ENCODE measurements around the gene PBOV1. TPM values are rescaled to one million over a fixed set of nuclear protein-coding genes. Genes with fewer than 3 reads are reported as not detected.

Gene PBOV1
- total RNA-seq, 5 donors from 2014 or later (not counting 1 experiment from before 2014, with no cell fraction given): not detected

GRCh38 chr6:138204792-138205384 is 13.4 kb downstream of the PBOV1 start:
- no peaks in the 10 kb centered on the region for H3K9me3 Mint-ChIP-seq
- POLR2A ChIA-PET: no interaction called here

DNA sequence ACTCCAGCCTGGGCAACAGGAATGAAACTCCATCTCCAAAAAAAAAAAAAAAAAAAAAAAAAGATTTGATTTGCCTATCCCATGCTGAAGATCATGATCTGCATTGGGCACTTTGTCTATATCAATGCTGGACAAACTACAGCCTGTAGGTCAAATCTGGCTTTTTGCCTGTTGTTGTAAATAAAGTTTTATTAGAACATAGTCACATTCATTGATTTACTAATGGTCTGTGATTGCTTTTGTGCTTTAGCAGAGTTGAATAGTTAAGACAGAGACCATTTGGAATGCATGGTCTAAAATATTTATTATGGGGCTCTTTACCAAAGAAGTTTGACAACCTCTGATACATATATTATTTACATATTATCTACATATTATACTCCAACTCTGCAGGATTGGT is 14.0 kb downstream of the PBOV1 start:
- Mint-ChIP-seq H3K27ac (no peak overlapping the region), H3K9me3 (no peaks in the 10 kb centered on the region), H3K4me1 (no peaks in the 10 kb centered on the region), H3K36me3 (no peaks in the 10 kb centered on the region), H3K4me3 (no peak overlapping the region), H3K27me3 (peaks cover 19 to 23% of the 10 kb centered on the region in 2 donors)
- Histone ChIP-seq H3K4me1 (ENCODE audit: control insufficient read depth in 1 of 2, extremely low read depth in 1 of 2, insufficient read depth in 2 of 2, low read length in 2 of 2) (no peaks in the 10 kb centered on the region), H3K9me3 (no peaks in the 10 kb centered on the region), H3K36me3 (ENCODE audit: control insufficient read depth in 2 of 2, extremely low read depth in 1 of 2, insufficient read depth in 1 of 2, low read length in 1 of 2) (no peaks in the 10 kb centered on the region), H3K27ac (ENCODE audit: low read length) (no peak overlapping the region), H3K4me3 (ENCODE audit: control insufficient read depth in 1 of 2, extremely low read depth in 1 of 2, low read length in 1 of 2) (no peak overlapping the region), H3K27me3 (replicated peaks in 1 of 2; ENCODE audit: control insufficient read depth in 2 of 2, extremely low read depth in 1 of 2, insufficient read depth in 2 of 2, low read length in 1 of 2) (peaks cover 3 to 5% of the 10 kb centered on the region in 2 experiments)
- no peak for ATAC-seq (replicated peaks in 1 of 4)
- no peak for DNase-seq
- POLR2A ChIA-PET: no interaction called here
- CTCF ChIA-PET: no interaction called here

More at GRCh38 chr6:138204792-138205384, 13.4 kb downstream of the PBOV1 start:
- no peaks in the 10 kb centered on the region for H3K4me1 Mint-ChIP-seq
- no peak overlapping the region for H3K4me3 Mint-ChIP-seq
- no peaks in the 10 kb centered on the region for H3K36me3 Mint-ChIP-seq
- H3K27ac ChIP-seq (ENCODE audit: low read length): no peak overlapping the region
- H3K4me3 ChIP-seq (ENCODE audit: control insufficient read depth in 1 of 2, extremely low read depth in 1 of 2, low read length in 1 of 2): no peak overlapping the region
- CTCF ChIA-PET: no interaction called here
- H3K27ac Mint-ChIP-seq: no peak overlapping the region
- peaks cover 16 to 26% of the 10 kb centered on the region in 2 donors for H3K27me3 Mint-ChIP-seq
- no peak for ATAC-seq (replicated peaks in 1 of 4)
- DNase-seq: no peak
- peaks cover 3 to 5% of the 10 kb centered on the region in 2 experiments for H3K27me3 ChIP-seq (replicated peaks in 1 of 2; ENCODE audit: control insufficient read depth in 2 of 2, extremely low read depth in 1 of 2, insufficient read depth in 2 of 2, low read length in 1 of 2)
- 64% methylated on average over 2 of the region's 4 CpGs for WGBS (ENCODE audit: insufficient coverage)
- no peaks in the 10 kb centered on the region for H3K9me3 ChIP-seq
- H3K4me1 ChIP-seq (ENCODE audit: control insufficient read depth in 1 of 2, extremely low read depth in 1 of 2, insufficient read depth in 2 of 2, low read length in 2 of 2): no peaks in the 10 kb centered on the region
- H3K36me3 ChIP-seq (ENCODE audit: control insufficient read depth in 2 of 2, extremely low read depth in 1 of 2, insufficient read depth in 1 of 2, low read length in 1 of 2): no peaks in the 10 kb centered on the region

GRCh38 chr6:138203315-138203714 is 15.0 kb downstream of the PBOV1 start:
- Histone ChIP-seq H3K9me3 (no peaks in the 10 kb centered on the region), H3K27me3 (replicated peaks in 1 of 2; ENCODE audit: control insufficient read depth in 2 of 2, extremely low read depth in 1 of 2, insufficient read depth in 2 of 2, low read length in 1 of 2) (peaks cover 3 to 5% of the 10 kb centered on the region in 2 experiments), H3K4me1 (ENCODE audit: control insufficient read depth in 1 of 2, extremely low read depth in 1 of 2, insufficient read depth in 2 of 2, low read length in 2 of 2) (no peaks in the 10 kb centered on the region), H3K36me3 (ENCODE audit: control insufficient read depth in 2 of 2, extremely low read depth in 1 of 2, insufficient read depth in 1 of 2, low read length in 1 of 2) (no peaks in the 10 kb centered on the region), H3K4me3 (ENCODE audit: control insufficient read depth in 1 of 2, extremely low read depth in 1 of 2, low read length in 1 of 2) (no peak overlapping the region), H3K27ac (ENCODE audit: low read length) (no peak overlapping the region)
- H3K27ac Mint-ChIP-seq: no peak overlapping the region
- no peak for ATAC-seq (replicated peaks in 1 of 4)
- CTCF ChIA-PET: no interaction called here
- H3K36me3 Mint-ChIP-seq: no peaks in the 10 kb centered on the region
- H3K4me3 Mint-ChIP-seq: no peak overlapping the region
- no peaks in the 10 kb centered on the region for H3K4me1 Mint-ChIP-seq
- POLR2A ChIA-PET: no interaction called here
- WGBS (ENCODE audit: insufficient coverage): 62% methylated on average over 1 of the region's 2 CpGs
- no peaks in the 10 kb centered on the region for H3K9me3 Mint-ChIP-seq
- peaks cover 15 to 26% of the 10 kb centered on the region in 2 donors for H3K27me3 Mint-ChIP-seq
- no peak for DNase-seq

DNA sequence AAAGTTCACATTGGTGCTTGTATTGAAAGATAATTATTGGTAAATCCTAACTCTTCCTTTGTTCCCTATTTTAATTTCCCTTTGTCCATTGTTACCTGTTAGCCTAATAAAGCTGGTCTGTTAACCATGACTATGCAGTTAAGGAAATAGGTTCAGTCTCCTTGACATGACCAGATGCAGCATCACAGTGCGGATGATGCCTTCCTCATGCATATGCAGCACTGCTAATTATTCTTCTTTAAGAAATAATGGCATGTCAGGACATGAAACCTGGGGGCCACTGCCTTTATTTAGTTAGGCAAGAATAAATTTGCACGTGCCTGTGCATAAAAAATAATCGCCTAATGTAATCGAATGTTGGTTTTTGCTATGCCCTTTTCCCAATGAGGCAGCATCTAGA is 16.5 kb downstream of the PBOV1 start:
- ChIA-PET POLR2A (no interaction called here), CTCF (no interaction called here)
- Histone ChIP-seq H3K36me3 (ENCODE audit: control insufficient read depth in 2 of 2, extremely low read depth in 1 of 2, insufficient read depth in 1 of 2, low read length in 1 of 2) (no peaks in the 10 kb centered on the region), H3K27me3 (replicated peaks in 1 of 2; ENCODE audit: control insufficient read depth in 2 of 2, extremely low read depth in 1 of 2, insufficient read depth in 2 of 2, low read length in 1 of 2) (peaks cover 3 to 5% of the 10 kb centered on the region in 2 experiments), H3K4me3 (ENCODE audit: control insufficient read depth in 1 of 2, extremely low read depth in 1 of 2, low read length in 1 of 2) (no peak overlapping the region), H3K9me3 (no peaks in the 10 kb centered on the region), H3K27ac (ENCODE audit: low read length) (no peak overlapping the region), H3K4me1 (ENCODE audit: control insufficient read depth in 1 of 2, extremely low read depth in 1 of 2, insufficient read depth in 2 of 2, low read length in 2 of 2) (no peaks in the 10 kb centered on the region)
- Mint-ChIP-seq H3K27ac (no peak overlapping the region), H3K9me3 (no peaks in the 10 kb centered on the region), H3K27me3 (peaks cover 12 to 26% of the 10 kb centered on the region in 2 donors), H3K4me1 (no peaks in the 10 kb centered on the region), H3K36me3 (no peaks in the 10 kb centered on the region), H3K4me3 (no peak overlapping the region)
- DNase-seq (no peak), ATAC-seq (replicated peaks in 1 of 4) (no peak)
- 86% methylated on average over 3 of the region's 4 CpGs for WGBS (ENCODE audit: insufficient coverage)

DNA sequence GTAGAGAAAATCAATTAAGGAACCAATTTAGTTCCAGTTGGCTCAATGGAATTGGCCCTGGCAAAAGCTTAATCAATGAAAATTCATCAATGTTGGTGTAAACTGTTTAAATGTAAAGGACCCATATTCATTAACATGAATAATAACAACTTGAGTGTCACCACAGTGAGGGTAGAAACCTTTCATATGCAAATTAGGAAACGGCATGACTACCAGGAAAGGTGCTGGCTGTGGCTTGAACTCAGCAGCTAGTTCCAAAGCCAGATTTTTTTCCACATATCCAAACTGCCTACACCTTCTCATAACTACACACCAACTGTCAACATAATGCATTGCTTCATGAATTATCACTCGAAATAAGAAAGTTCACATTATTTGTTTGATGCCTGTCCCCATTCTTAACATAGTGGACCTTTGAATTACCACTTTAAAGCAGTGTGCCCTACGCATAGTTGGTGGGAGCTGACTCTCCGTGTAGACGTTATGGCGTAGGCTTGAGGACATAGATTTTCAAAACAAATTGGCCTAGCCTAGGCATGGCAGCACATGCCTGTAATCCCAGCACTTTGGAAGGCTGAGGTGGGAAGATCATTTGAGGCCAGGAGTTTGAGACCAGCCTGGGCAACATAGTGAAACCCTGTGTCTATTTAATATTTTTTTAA is 19.7 kb downstream of the PBOV1 start:
- peaks cover 0 to 1% of the 10 kb centered on the region in 2 experiments for H3K27me3 ChIP-seq (replicated peaks in 1 of 2; ENCODE audit: control insufficient read depth in 2 of 2, extremely low read depth in 1 of 2, insufficient read depth in 2 of 2, low read length in 1 of 2)
- no peak overlapping the region for H3K27ac ChIP-seq (ENCODE audit: low read length)
- H3K9me3 Mint-ChIP-seq: no peaks in the 10 kb centered on the region
- H3K4me1 Mint-ChIP-seq: no peaks in the 10 kb centered on the region
- H3K36me3 Mint-ChIP-seq: no peaks in the 10 kb centered on the region
- POLR2A ChIA-PET: no interaction called here
- H3K36me3 ChIP-seq (ENCODE audit: control insufficient read depth in 2 of 2, extremely low read depth in 1 of 2, insufficient read depth in 1 of 2, low read length in 1 of 2): no peaks in the 10 kb centered on the region
- H3K4me3 Mint-ChIP-seq: no peak overlapping the region
- CTCF ChIA-PET: no interaction called here
- H3K27me3 Mint-ChIP-seq: peaks cover 7 to 22% of the 10 kb centered on the region in 2 donors
- WGBS (ENCODE audit: insufficient coverage): 75% methylated on average over 6 of the region's 6 CpGs
- H3K9me3 ChIP-seq: no peaks in the 10 kb centered on the region
- no peak for DNase-seq
- no peak for ATAC-seq (replicated peaks in 1 of 4)
- H3K27ac Mint-ChIP-seq: no peak overlapping the region
- H3K4me3 ChIP-seq (ENCODE audit: control insufficient read depth in 1 of 2, extremely low read depth in 1 of 2, low read length in 1 of 2): no peak overlapping the region
- no peaks in the 10 kb centered on the region for H3K4me1 ChIP-seq (ENCODE audit: control insufficient read depth in 1 of 2, extremely low read depth in 1 of 2, insufficient read depth in 2 of 2, low read length in 2 of 2)

GRCh38 chr6:138197570-138197969 is 20.7 kb downstream of the PBOV1 start:
- ChIA-PET POLR2A (no interaction called here), CTCF (interaction anchor here in 1 of 2 donors (0.6 kb wide), 1 partner anchor 428 kb away, joined by 5 read pairs; no protein-coding TSS in a partner anchor)
- H3K27ac Mint-ChIP-seq: no peak overlapping the region

More at GRCh38 chr6:138197570-138197969, 20.7 kb downstream of the PBOV1 start:
- Histone ChIP-seq H3K9me3 (no peaks in the 10 kb centered on the region), H3K4me1 (ENCODE audit: control insufficient read depth in 1 of 2, extremely low read depth in 1 of 2, insufficient read depth in 2 of 2, low read length in 2 of 2) (no peaks in the 10 kb centered on the region), H3K27ac (ENCODE audit: low read length) (no peak overlapping the region), H3K27me3 (replicated peaks in 1 of 2; ENCODE audit: control insufficient read depth in 2 of 2, extremely low read depth in 1 of 2, insufficient read depth in 2 of 2, low read length in 1 of 2) (no peaks in the 10 kb centered on the region), H3K36me3 (ENCODE audit: control insufficient read depth in 2 of 2, extremely low read depth in 1 of 2, insufficient read depth in 1 of 2, low read length in 1 of 2) (no peaks in the 10 kb centered on the region), H3K4me3 (ENCODE audit: control insufficient read depth in 1 of 2, extremely low read depth in 1 of 2, low read length in 1 of 2) (no peak overlapping the region)
- H3K27me3 Mint-ChIP-seq: peaks cover 7 to 17% of the 10 kb centered on the region in 2 donors
- no peak overlapping the region for H3K4me3 Mint-ChIP-seq
- ATAC-seq (replicated peaks in 1 of 4) (no peak), DNase-seq (no peak)
- no peaks in the 10 kb centered on the region for H3K4me1 Mint-ChIP-seq
- no peaks in the 10 kb centered on the region for H3K36me3 Mint-ChIP-seq
- no peaks in the 10 kb centered on the region for H3K9me3 Mint-ChIP-seq
- no CpG with 5 or more reads among the region's 7 CpGs for WGBS (ENCODE audit: insufficient coverage)
